Fibroblast of skin of back (primary cell): ENCODE data around the gene SCYL1. TPM values are rescaled to one million over a fixed set of nuclear protein-coding genes. Genes with fewer than 3 reads are reported as not detected.

Source experiments
- DNase-seq: peaks from one replicate; pipeline ENCODE4 v3.0.0-alpha.2; 2013
- polyA plus RNA-seq, 2 experiments: library from polyadenylated mRNA; unstranded; fragments of 120-200 nt; gene quantifications; one replicate each; pipeline ENCODE4 v1.2.1, GENCODE V29; 2013; ENCODE audit not compliant: insufficient read length in 2 of 2

SCYL1 gene
- polyA plus RNA-seq (2013, experiment 1 of 2; ENCODE audit: insufficient read length), result 101 TPM
- polyA plus RNA-seq (2013, experiment 2 of 2; ENCODE audit: insufficient read length), result 89.4 TPM

DNA sequence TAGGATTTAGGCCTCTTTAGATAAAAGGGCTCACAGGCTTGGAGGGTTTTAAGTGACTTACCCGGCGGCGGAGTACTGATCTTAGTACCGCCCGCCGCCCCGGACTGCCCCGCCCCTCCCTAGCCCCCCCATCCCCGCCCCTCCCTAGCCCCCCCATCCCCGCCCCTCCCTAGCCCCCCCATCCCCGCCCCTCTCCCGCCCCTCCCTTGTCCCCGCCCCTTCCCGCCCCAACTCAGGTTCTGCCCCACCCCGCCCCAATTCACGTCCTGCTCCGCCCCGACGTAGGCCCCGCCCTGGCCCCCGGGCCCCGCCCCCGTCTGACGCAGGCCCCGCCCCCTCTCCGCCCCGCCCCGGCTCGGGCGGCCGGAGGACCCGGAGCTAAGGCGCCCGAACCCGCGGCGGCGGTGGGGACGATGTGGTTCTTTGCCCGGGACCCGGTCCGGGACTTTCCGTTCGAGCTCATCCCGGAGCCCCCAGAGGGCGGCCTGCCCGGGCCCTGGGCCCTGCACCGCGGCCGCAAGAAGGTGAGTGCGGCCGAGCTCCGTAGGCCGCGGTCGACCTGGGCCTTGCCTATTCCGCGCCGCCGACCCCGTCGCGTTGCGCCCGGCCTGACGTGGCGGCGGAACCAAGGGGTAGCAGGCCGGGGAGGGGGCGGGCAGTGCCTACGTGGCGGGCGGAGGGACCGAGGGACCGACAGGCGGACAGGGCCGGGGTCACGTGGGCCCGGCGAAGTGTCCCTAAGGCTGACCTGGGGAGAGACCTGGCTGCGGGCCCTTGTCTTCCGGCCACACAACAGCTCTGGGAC lies at the start of gene SCYL1:
SCYL1 (plus strand) TSS at position 343 of the 805 bp plus-strand sequence; CDS start at position 414, 71 bp downstream.
- peak; percentile 78 for DNase-seq

DNA sequence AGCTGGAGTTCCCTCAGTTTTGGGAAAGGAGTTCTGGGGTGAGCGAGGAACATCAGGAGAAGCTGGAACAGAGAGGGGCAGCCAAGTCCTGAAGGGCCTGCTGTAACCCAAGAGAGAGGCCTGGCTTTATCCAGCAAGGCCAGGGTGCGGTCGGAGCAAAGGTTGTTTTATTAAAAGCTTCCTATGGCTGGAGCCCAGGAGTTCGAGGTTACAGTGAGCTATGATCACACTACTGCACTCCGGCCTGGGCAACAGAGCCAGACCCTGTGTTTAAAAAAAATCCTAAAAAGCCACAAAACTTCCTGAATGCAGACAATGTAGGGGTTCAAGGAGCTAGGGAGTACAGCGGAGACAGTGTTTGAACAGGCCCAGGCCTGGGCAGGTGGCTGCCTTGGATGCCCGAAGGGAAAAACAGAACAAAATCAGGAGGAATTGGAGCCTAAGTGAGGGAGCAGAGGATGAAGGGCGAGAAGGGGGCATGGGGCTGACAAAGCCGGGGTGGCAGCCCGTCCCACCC lies 48.2 kb upstream of the SCYL1 start:
- DNase-seq, result no peak

DNA sequence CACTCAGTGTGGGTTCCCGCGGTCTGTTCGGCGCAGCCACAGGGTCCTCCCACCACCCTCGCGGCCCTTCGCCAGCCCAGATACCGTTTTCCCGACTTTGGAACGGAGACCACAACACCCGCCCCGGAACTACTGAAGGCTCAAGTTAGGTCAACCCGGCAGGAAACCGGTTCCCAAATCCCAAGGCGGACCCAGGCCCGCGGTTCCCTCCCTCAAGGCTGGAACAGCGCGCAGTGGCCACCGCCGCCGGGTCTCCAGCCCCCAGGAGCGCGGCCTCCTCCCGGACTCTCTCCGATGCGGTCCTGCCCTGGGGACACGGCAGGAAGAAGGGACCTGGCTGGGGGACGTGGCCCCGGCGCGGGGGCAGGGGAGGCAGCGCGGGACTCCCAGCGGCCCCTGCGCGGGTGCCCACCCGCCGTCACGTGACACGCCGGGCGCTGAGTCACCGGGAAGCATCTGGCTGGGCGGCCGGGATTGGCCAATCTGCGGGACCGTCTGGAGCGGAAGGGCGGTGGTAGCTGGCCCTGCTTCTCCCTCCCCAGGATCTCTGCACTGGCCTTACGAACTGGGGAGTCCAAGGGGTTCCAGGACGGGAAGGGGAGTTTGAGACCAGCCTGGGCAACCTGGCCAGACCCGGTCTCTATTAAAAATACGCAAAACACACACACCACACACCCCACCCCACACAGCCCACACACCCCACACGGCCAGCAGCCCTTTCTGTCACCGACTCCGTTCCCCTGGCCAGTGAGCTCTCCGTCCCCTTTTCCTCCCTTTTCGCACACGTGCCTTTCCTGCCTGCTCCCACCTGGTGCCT lies 47.5 kb upstream of the SCYL1 start:
- peak; percentile 97 for DNase-seq

DNA sequence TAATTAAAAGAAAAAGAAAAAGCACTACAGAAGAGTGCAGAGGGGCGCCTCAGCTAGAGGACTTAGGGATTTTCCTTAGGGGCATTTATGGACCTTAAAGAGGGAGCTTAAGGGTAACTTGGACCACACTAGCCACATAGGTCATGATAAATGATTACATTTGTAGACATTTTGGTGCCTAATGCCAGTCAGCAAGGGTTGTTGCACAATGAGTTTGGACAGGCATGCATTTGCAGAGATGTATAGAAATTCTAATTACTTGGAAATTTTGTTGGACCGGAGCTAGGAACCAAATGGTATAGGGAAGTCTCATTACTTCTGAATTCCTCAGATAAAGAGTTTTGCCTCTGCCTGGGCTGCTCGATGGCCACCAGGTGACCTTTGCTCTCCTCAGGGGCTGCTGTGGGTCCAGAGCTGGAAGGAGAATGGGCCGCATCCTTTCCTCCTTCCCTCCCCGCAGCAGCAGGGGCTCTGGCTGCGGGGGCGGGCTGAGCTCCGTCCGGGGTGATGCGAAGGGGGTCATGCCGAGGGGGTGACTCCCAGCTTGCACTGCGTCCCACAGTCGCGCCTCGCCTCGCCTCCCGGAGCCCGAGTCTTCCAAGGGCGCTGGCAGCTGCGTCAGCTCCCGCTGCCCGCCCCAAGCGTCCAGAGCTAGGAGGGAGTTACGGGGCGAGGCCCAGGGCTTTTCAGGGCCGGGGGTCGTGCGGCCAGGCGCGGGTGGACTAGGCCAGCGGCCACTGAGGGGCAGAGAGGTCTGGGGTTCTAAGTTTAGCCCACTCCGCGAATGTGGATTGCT lies 46.3 kb upstream of the SCYL1 start:
- DNase-seq, result peak; percentile 48

DNA sequence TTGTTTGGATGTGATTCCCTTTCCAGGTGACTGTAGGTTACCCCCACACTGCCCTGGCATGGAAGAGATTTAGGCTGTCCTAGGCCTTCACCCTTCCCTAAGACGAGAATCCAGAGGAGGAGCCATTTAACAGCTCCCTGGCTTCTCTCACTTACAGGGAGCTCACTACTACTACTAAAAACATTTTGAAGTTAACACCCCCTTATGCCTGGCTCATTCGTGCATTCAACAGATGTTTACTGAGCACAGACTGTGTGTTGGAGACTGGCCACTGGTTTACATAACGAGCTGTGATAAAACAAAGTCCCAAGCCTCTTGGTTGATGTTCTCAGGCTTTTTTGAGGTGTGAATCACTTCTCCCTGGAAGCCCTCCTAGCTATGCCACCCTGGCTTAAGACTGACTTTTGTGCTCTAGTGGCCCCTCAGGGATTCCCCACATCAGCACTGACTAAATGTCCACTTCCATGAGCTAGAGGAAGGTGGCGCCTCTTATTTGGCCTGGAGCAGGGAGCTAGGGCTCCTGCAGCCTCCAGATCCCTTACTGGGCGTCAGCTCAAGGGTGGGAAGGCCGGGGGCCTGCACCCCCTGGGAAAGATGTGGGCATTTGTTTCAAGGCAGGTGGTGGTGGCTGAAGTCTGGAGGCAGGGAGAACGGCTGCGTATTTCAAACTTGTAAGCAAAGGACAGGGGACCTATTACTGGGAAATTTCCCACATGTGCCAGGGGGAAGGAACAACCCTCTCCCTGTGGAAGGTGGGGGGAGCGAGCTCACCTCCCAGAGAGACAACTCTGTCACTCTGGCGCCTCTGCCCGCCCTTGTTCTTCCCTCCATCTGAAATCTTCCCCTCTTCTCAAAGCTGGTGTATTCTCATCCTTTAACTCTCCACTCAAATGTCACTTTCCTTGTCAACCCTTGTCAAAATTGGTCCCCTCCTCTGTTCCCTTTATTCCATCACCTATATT lies 45.4 kb upstream of the SCYL1 start:
- DNase-seq, result peak; percentile 90

DNA sequence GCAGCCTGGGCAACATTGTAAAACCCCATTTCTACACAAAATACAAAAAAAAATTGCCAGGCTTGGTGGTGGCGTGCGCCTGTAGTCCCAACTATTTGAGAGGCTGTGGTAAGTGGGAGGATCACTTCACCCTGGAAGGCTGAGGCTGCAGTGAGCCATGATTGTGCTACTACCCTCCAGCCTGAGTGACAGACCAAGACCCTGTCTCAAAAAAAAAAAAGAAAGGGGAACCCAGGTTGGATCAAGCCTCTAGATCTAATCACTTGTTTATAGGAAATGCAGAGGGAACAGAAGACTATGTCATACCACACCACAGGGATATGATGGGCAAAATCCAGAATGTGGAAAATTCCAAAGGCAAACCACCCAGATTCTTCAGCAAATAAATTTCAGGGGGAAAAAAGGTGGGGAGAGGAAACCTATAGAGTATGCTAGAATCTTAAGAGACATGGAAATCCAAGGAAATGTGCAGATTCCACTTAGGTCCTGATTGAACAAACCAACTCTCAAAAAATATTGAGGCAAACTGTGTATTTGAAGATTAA lies 42.5 kb upstream of the SCYL1 start:
- DNase-seq, result peak; percentile 55

DNA sequence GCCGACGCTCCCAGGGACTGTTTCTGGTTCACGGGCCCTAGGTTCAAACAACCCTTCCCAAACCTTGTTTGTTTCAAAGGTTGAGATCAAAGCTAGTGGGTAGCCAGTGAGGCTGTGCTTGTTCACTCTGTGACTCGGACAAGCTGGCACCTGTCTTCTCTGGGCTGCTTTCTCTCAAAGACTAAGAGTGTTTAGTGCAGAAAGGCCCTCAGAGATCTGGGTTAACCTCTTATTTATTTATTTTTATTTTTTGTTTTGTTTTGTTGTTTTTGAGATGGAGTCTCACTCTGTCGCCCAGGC lies 39.0 kb upstream of the SCYL1 start:
- DNase-seq, result no peak

DNA sequence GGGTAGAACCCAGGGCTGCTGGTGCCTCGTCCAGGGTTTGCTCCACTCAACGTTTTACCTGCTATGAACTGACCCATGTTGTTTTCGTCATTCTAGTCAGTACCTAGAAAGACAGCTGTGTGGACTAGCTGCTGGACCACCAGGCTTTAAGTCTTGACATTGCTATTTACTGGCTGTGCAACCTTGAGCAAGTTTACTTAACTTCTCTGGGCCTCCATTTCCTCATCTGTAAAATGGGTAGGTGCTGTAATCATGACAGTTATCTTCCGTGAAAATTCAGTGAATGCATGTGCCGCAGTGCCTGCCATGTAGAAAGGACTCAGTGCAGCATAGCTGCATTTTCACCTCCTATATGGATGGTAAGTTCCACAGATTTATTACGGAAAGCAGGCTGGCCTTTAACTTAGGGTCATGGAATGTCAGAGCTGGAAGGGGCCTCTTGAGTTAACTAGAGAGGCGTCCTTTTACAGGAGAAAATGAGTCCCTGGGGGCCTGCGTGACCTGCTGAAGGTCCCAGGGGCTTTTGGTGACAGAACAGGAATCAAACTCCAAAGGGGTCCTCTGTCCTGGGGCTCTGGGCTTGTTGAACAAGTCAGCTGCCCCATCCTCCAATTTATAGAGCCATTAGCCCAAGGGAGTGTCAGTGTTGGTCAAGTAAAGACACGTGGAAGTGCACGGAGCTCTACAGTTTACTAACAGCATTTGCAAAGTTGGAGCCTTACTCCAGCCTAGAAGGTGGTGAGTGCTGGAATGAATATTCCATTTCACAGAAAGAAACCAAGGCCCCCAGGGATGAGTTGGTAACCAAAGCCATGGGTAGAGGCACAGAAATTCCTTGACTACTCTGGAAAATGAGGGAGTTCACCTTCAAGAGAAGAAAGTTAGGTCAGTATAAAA lies 38.1 kb upstream of the SCYL1 start:
- DNase-seq, result no peak

DNA sequence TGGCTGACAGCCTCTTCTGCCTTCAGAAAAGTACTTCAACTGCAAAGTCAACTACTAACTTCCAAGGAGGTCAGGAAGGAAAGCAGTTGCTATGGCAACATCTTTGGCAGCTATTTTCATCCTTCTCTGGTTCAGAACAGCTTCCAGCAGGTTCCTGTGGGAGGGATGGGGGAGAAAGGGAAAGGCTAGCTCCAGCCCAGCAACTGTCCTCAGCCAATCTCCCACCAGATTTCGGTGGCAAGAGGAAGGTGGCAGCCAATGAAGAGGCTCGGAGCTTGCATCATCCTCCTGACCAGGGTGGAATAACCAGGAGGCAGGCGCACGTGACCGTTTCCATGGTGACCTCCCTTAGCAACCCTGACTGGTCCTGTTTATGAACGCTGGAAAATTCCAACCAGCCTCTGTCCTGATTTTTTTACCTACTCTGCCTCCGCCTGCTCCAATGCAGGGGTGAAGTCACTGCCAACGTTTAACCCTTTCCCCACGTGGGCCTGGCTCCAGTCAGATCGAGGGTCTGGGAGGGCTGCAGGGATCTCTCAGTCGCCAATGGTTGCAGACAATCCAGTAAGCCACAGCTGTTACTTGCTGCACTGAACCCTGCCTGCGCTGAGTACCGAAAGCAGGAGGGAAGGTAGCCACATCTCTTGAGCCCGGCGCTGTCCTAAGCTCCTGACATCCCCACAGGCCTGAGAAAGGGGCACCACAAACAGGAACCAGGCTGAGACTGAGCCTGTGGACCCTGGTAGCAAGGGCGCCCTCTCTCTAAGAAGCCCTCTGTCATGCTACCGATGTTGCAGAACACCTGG lies 37.2 kb upstream of the SCYL1 start:
- peak; percentile 100 for DNase-seq

DNA sequence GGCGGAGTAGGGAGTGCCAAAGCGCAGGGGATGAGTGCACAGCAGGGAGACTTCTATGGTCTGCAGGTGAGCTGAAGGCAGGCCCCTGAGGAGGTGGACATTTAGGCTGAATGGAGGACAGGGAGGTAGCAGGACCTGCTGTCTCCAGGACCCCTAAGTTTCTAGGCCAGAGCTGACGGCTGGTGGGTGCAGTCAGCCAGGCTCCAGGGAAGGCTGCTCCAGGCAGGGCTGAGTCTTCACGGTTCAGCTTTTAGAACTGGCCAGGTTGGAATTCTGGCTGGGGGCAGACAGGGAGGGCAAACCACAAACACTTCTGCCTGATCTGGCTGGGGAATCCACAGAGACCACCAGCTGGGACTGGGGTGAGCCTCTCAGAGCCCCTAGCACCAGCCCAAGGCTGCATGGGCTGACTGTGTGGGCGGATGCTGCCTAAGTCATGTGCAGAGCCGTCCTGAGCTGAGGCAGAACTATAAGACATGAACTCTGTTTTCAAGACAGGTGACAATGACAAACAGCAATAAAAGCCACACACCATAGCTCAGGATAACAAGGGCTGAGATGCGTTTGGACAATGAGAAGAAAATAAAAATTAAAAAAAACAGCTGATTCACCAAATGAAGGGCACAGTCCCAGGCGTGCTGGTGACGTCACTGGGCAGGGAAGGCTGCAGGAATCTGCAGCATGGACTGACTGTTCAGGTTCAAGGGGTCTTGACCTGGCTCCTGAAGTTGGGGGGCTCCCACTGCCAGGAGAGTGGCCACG lies 36.4 kb upstream of the SCYL1 start:
- DNase-seq, result peak; percentile 78

DNA sequence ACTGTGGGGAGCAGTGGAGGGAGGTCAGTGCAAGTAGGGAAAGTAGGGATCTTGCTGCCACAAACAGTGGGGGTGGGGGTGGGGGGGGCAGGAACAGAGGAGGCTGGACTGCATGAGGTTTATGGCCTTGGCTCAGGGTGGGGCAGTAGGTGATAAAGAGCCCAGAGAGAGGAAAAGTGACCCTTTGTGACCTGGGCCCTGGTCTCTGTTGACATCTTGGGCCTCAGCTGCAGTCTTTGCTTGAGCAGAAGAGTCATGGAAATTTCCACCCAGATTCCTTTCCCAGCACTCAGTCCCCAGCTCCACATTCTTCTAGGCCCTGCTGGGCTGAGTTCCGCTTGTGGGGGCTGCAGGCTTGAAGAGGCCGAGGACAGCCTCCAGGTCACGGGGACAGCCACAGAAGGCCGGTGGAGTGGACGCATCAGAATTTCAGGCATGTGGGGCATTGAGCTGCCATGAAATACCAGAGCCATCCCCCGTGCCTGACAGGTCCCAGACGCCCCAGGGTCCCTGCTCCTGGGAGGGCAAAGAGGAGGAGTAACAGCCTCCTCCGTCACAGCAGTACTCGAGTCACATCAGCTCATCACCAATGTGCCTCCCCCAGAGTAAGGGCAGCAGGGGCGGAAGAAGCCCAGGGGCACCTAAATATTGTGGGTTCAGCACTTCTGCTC lies 35.7 kb upstream of the SCYL1 start:
- peak; percentile 99 for DNase-seq

DNA sequence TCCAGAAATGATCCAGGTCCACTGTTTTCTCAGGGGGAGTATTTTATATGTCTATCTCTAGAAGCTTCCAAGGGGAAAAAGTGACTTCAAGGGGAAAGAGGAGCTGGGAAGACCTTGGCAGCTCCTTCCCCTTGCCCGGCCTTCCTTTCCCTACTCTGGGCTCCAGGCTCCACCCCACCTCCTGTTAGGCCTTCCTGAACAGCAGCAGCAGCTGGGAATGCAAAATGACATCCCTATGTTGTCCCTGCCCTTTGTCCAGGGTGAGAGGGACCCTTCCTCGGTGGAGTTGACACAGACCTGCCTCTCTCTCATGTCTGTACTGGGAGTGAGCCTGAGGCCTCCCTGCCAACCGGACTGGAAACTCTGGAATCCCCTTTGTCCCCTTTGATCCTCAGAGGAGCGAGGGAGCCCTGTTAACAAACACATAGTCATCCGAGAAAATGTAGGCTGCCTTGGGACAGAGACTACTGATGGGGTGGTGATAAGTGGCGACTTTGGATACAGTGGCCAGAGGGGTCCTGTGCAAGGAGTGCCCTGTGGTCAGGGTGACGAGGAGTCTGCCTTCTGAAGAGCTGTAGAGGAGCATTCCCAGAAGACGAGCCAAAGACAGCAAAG lies 35.1 kb upstream of the SCYL1 start:
- DNase-seq, result peak; percentile 86

DNA sequence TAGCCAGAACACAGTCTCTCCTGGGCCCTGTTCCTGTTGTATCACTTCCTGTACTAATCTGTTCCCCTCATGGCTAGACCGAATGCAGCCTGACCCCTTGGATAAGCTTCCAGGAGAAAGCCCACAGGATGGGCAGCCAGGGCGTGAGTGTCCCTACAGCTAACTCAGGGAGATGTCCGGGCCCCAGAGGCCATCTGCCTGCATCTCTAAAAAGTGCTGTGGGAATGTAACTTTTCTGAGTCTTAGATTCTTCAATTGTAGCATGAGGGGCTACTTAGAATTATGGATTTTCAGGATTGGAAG lies 33.8 kb upstream of the SCYL1 start:
- DNase-seq, result peak; percentile 53

DNA sequence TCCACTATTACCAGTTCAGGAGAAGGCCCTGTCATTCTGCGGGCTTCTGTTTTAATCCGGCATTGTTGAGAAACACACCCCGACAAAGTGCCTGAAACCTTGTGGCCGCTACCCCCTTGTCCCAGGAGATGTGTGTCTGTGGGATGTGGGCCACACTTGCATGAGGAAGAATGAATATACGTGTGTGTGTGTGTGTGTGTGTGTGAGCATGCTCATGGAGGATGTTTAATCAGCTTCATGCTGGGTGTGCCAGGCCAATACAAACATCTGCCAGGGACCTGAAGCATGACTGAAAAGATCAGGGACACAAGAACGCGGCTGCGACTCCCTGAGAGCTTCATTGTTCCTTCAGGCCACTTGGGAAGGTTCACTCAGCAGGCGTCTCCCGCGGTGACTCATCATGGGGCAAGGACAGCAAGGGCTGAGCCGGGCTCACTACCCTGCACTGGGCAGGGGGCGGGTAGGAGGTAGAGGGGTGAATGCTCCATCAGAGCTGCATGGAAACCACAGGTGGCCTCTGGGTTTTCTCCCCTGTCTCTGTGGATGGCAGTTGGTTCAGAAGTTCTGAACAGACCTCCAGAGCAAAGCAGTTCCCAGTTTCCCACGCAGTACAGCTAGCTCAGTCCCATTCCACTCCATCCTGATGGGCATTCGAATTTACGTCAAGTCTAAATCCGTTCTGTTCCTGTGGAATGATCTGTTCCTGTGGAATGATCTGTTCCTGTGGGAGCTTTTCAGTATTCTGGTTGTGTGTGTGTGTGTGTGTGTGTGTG lies 33.1 kb upstream of the SCYL1 start:
- DNase-seq, result peak; percentile 99

DNA sequence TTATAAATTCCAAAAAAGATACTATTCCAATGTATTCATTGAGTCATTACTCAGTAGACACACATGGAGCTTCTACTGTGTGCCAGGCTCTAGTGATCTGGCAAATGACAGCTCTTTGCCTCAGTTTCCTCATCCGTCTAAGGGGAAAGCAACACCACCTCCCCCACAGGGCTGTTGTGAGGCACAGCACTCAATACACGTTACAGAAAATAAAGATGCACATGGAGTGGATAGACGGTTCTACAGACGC lies 32.6 kb upstream of the SCYL1 start:
- DNase-seq, result no peak

DNA sequence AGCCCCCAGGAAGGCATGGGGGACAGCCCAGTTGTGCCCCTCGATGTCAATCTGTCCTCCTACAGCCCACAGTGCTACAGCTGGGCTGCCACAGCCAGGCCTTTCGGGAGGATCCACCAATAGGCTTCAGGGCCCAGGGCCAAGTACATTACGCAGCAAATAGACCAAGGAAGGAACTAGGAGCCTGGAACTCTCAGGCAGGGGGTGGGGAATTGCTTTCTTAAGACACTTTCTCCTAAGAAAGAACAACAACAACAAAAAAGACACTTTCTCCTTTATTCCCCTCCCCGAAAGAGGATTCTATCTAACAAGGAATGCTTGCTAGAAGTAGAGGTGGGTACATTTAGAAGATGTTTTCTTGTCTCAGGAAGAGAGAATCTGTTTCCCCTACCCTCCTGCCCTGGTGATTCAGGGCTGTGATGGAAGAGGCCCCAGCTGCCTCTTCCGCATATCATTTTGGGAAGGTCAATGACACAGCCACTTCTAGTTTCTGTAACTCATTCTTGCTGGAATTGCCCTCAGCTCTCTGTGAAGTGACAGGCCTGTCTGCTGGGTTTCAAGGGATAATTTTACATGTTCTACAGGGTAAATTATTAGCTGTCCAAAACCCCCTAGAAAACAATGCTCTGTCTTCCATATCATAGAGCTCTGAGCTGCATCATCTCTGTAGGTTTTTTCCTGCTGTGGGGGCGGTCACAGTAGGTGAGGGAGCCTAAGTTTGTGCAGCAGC lies 32.1 kb upstream of the SCYL1 start:
- peak; percentile 91 for DNase-seq
